SU-DHL-6 (cell line): Measurements from ENCODE around the gene GNAQ.

Experiments
- EZH2phosphoT487 ChIP-seq: fragments of 200-600 bp; sonication (generic), shearing (Covaris generic); conservative IDR thresholded peaks from 2 replicates; pipeline ENCODE4 v1.6.1; 2018; ENCODE audit warnings: mild to moderate bottlenecking, antibody characterized with exemption, low read length, moderate library complexity, mixed read lengths
- TF ChIP-seq, protein P1 (sequence below): fragments of 200-600 bp; sonication (generic); IDR thresholded peaks from one replicate; pipeline ENCODE4 v1.5.1; 2017; ENCODE audit warnings: antibody characterized with exemption, mild to moderate bottlenecking, low read length, moderate library complexity; ENCODE audit not compliant: insufficient read depth, poor library complexity, severe bottlenecking

DNA sequence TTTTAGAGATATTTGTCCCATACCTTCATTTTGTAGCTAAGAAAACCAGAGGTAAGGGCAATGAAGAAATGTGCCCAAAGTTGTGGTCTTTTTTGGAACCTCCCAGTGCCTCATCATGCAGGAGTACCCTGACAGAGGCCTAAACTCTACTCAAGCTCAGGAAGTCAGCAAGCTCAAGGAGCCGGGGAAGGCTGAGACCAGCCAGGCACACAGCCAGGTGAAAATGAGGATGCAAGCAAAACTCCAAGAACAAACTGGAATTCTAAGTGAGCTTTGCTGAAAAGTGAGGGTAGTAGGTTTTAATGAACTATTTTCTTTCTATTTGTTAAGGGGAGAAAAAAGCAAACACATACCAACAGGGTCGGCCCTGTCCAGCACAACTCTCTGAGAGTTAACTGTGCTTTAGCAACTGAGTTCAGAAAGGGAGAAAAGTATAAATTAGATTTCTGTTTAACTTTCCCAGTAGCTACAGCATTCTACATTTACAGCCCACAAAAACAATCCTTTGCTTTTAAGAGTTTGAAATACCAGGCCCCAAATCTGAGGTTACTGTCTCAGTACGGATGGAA lies 146.4 kb downstream of the GNAQ start:
- TF ChIP-seq, protein P1, sequence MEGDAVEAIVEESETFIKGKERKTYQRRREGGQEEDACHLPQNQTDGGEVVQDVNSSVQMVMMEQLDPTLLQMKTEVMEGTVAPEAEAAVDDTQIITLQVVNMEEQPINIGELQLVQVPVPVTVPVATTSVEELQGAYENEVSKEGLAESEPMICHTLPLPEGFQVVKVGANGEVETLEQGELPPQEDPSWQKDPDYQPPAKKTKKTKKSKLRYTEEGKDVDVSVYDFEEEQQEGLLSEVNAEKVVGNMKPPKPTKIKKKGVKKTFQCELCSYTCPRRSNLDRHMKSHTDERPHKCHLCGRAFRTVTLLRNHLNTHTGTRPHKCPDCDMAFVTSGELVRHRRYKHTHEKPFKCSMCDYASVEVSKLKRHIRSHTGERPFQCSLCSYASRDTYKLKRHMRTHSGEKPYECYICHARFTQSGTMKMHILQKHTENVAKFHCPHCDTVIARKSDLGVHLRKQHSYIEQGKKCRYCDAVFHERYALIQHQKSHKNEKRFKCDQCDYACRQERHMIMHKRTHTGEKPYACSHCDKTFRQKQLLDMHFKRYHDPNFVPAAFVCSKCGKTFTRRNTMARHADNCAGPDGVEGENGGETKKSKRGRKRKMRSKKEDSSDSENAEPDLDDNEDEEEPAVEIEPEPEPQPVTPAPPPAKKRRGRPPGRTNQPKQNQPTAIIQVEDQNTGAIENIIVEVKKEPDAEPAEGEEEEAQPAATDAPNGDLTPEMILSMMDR, result no peak
- no peak for TF ChIP-seq EZH2phosphoT487
